Dermis microvascular lymphatic vessel endothelial cell (primary cell): Measurements from ENCODE around the gene TMEM53. TPM values are rescaled to one million over a fixed set of nuclear protein-coding genes. Genes with fewer than 3 reads are reported as not detected.

ENCODE experiments used
- DNase-seq, 2 donors: peaks; one replicate each; pipeline versions ENCODE4 v3.0.0 to v3.0.0-alpha.2; 2010; ENCODE audit warnings: low read depth in 2 of 2
- total RNA-seq: library from RNA; depleted of rRNA; stranded (reverse); fragments of >200 nt; gene quantifications from 2 replicates; pipeline ENCODE4 v1.2.1, GENCODE V29; 2014

The TMEM53 gene
- total RNA-seq, 1 donor from 2014 or later = 4.7 TPM

DNA sequence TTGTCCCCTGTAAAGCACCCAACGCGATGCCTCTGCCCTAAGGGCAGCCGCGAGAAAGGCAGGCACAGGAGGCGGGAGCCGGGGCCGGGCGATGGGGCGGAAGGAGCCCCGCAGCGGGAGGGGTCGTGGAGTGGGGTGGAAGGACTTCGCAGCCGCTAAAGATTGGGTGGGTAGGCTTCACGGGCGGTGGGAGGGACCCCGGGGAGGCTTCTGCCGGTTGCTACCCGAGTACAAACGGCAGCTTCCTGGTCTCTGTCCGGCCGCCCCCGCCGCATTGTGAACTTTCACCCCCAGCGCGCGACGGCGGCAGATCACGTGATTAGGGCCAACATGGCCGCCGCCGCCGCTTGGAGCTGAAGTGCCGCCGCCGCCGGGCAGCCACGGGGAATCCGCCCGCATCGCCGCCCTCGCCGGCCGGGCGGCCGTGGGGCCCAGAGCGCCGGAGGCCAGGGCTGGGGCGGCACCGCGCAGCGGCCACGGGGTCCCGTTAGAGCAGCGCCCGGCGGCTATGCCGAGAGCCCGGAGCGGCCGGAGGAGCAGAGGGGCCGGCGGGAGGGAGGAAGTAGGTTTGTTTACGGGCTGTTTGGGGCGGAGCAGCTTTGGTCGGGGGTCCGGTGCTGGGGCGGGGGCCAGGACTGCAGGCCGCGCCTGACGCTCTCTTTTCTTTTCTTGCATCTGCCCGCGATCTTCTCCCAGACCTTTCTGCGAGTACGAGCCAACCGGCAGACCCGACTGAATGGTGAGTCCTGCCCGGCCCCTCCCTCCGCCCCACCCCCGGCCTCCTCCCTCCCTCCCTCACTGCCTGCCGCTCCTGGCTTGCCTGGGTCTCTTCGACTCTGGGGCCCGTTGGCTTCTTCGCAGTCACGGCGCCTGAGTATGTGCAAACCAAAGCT lies 42.4 kb downstream of the TMEM53 start:
- DNase-seq = peak; percentile 51 to 92

- DNase-seq = no peak
Observed at GRCh38 chr1:44631333-44631646, 43.0 kb downstream of the TMEM53 start.

DNA sequence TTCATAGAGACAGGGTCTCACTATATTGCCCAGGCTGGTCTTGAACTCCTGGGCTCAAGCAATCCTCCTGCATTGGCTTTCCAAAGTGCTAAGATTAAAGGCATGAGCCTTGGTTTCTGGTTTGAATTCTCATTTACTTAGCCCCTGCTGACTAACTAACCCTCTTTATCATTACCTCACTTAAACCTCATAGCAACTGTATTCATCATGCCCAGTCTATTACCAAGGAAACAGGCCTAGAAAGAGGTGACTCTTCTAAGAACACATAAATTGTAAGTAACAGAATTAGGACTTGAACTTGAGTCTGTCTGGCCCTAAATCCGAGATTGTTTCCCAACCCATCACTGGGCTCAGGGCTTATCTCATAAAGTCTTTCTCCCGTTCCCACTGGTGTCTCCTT lies 44.2 kb downstream of the TMEM53 start:
- no peak for DNase-seq

- DNase-seq = no peak
Observed at GRCh38 chr1:44628962-44629756, 45.1 kb downstream of the TMEM53 start.

GRCh38 chr1:44625348-44625747 lies 48.9 kb downstream of the TMEM53 start:
- DNase-seq = no peak

- no peak for DNase-seq
Observed at GRCh38 chr1:44624268-44624901, 49.9 kb downstream of the TMEM53 start.

- DNase-seq = no peak
Observed at GRCh38 chr1:44621841-44622286, 52.4 kb downstream of the TMEM53 start.

- no peak for DNase-seq
Observed at GRCh38 chr1:44620072-44620471, 54.2 kb downstream of the TMEM53 start.

DNA sequence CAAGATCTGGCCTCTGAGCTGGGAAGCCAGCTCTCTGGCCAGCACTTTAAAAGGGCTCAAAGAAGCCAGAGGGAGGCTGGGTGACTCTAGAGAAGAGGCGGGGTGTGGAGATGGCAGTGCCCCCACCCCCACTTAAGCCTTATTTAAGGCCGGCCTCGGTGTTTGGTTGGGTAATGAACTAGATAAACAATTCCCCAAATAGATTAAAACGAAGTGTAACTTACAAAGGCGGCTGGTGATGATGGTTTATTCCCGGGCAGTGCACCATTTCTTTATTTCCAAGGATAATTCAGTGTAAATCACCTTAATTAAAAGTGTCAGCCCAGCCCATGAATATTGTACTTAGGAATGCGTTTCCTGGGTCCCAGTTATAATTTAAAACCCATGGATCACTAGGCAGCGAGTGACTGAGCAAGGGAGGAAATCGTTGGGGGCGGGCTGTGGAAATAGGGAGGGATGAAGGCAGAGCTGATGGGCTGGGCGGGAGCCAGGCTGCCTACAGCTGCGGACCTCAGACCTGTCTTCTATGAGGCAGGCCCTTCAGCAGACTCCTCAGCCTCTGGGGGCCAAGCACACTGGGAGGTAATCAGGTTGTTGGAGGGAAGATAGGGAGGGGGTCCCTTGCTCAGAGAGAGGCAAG lies 54.9 kb downstream of the TMEM53 start:
- no peak for DNase-seq

DNA sequence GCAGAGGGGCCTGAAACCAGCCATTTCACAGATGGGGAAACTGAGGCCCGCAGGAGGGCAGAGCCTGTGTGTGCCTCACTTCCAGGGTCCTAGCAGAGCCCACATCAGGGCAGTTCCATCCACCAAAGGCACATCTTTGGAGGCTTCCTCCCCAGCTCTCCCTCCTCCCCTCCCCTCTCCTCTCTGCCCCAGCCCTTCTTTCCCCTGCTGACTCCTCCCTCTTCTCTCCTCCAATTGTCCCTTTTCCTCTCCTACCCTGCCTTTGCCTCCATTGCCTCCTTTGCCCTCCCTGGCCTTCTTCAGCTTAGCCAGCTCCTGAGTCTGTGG lies 56.6 kb downstream of the TMEM53 start:
- DNase-seq = no peak

DNA sequence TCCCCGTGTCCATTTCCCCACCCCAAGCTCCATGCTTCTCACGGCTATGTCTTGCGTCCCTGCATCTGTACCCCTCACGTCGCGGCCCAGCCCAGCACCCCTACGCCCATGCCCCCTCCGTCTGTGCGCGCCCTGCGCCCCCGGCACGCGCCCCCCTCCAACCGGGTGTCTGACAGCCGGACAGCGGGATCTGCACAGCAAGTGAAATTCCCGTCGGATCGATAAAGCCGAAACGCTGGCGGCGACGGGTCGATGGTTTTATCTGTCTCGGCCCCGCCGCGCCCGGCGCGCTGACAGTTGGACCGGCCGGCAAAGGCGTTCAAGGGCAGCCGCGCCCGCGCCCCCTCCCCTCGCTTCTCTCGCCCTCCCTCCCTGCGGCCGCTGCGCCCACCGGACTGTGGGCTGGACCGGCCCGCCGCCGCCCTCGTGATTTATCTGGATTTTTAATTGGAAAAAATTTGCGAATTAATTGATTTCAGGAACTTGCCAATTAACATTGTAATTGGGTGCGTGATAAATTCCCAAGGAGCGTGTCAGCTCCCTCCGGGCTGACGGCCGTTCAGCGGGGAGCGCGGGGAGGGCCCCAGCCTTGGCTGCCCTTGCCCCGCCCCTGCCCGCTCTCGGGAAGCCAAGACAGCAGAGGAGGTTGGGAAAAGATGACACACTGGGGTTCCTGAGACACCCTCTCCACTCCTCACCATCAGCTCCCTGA lies 57.1 kb downstream of the TMEM53 start:
- DNase-seq = no peak

DNA sequence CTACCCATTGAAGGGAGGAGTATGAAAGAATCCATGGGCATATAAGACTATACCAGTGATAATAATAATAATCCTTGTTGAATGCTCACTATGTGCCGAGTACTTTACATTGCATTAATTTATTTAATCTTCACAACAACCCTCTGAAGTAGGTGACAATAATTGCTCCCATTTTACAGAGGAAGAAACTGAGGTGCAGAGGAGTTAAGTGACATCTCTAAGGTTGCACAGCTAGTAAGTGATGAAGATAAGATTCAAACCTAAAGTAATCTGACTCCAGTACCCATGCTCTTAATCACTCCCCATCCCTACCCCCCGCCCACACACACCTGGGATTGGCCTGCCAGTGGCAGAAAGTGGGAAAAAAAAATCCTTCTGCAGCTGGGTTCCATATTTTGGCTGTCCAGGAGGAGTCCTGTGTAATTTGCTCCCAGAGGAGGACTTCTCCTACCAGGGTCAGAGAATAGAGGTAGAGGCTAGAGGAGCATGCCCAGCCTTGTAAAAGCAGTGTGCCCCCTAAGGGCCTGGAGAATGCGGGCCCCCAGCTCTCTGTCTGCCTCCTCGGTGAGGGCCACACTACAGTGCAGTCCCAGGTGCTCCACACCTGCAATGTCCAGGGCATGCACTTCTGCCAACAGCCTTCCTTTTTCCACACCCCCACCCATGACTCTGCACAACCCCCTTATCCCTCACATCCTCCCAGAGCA lies 57.8 kb downstream of the TMEM53 start:
- DNase-seq = no peak

DNA sequence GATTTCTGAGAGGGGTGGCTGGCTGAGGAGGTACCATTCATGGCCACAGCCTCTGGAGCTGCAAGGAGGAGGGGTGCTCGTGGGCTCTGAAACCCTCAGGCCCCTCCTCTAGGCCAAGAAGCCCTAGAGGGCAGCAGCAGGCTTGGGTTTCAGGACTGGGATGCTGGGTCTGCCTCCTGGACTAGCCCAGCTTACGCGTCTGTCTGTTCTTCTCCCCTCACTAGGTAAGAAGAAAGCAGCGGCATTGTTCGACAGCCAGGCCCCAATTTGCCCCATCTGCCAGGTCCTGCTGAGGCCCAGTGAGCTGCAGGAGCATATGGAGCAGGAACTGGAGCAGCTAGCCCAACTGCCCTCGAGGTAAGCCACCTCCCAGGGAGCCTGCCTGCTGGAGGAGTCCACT lies 60.3 kb downstream of the TMEM53 start:
- no peak for DNase-seq

GRCh38 chr1:44611866-44612265 lies 62.4 kb downstream of the TMEM53 start:
- DNase-seq = no peak

GRCh38 chr1:44611419-44611818 lies 62.9 kb downstream of the TMEM53 start:
- DNase-seq = no peak

- DNase-seq = no peak
Observed at GRCh38 chr1:44610527-44611148, 63.6 kb downstream of the TMEM53 start.

DNA sequence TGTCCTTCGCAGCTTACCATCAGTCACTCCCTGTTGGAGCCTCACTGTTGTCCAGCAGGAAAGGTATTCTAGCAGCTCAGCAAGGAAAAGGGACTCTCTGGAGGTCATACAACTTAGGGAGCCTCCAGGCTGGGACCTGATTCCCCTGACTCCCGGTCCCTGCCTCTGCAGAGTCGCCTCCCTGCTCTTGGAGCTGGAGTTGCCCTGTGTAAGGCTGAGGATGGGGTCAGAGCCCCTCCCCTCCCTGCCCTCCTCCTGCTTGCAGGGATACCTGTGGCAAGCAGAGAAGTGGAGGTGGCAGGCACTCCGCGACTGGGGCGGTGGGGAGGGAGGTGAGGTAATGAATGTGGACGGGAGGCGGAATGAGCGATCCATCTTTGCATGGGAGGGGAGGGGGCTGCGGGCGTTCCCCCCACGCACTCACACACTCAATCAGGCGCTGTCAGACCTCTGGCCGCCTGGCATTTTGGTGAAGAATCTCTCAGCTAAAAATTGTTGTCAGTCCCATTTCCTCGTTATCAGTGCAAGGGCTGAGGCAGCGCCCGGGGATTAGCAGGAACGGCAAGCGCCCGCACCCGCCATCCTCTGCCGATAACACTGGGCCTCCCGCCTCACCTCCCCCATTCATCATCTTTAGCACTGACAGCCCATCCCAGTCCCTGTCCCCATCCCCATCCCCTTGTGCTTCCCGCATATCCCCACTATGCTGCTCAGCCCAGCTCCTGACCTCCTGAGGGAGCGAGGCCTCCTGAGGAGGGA lies 64.3 kb downstream of the TMEM53 start:
- no peak for DNase-seq

GRCh38 chr1:44609412-44609767 lies 64.9 kb downstream of the TMEM53 start:
- peak in 1 of 2 donors; percentile 43 for DNase-seq

DNA sequence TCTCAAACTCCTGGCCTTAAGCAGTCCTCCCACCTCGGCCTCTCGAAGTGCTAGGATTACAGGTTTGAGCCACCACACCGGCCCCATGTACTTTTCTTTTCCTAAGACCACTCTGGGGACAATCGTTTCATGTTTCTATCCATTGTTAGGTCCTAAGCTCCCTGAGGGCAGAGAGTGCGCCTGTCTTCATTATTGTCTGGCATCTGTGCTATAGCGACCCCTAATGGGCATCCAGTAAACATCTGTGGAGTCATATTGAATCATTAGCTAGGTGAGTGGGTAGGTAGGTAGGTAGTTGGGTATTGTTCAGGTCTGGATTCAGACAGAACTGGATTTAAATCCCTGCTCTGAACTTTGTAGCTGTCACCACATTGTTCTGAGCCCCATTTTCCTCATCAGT lies 66.1 kb downstream of the TMEM53 start:
- DNase-seq = peak in 1 of 2 donors; percentile 25
